Type B pancreatic cell (in vitro differentiated cells): Measurements from ENCODE around the gene FCHSD2. TPM values are rescaled to one million over a fixed set of nuclear protein-coding genes. Genes with fewer than 3 reads are reported as not detected.

Experiments used
- DNase-seq: peaks from one replicate; pipeline ENCODE4 v3.0.0; 2021; ENCODE audit warnings: mixed read lengths; ENCODE audit not compliant: unreplicated experiment; ENCODE audit errors: extremely low spot score
- H3K27ac Mint-ChIP-seq: 2 replicates; pipeline ENCODE4 v1.8.0; 2021; ENCODE audit warnings: mild to moderate bottlenecking, mixed read lengths
- H3K27me3 Mint-ChIP-seq: 2 replicates; pipeline ENCODE4 v1.8.0; 2021; ENCODE audit warnings: mixed read lengths
- H3K36me3 Mint-ChIP-seq: 2 replicates; pipeline ENCODE4 v1.8.0; 2021; ENCODE audit warnings: mixed read lengths
- H3K4me1 Mint-ChIP-seq: one replicate; pipeline ENCODE4 v1.8.0; 2021; ENCODE audit warnings: mixed read lengths; ENCODE audit not compliant: unreplicated experiment
- H3K4me3 Mint-ChIP-seq: 2 replicates; pipeline ENCODE4 v1.8.0; 2021; ENCODE audit warnings: mild to moderate bottlenecking, mixed read lengths
- H3K9me3 Mint-ChIP-seq: 2 replicates; pipeline ENCODE4 v1.8.0; 2021; ENCODE audit warnings: mixed read lengths
- CTCF ChIP-seq: fragments of 200-600 bp; sonication (generic); conservative IDR thresholded peaks from 2 replicates; pipeline ENCODE4 v1.5.0; 2021; ENCODE audit warnings: antibody characterized with exemption, mild to moderate bottlenecking
- total RNA-seq: library from RNA; stranded (reverse); gene quantifications from 2 replicates; pipeline ENCODE4 v1.2.1, GENCODE V29; 2021; ENCODE audit warnings: low replicate concordance

The FCHSD2 gene
- total RNA-seq, 1 donor from 2014 or later = 30.8 TPM

DNA sequence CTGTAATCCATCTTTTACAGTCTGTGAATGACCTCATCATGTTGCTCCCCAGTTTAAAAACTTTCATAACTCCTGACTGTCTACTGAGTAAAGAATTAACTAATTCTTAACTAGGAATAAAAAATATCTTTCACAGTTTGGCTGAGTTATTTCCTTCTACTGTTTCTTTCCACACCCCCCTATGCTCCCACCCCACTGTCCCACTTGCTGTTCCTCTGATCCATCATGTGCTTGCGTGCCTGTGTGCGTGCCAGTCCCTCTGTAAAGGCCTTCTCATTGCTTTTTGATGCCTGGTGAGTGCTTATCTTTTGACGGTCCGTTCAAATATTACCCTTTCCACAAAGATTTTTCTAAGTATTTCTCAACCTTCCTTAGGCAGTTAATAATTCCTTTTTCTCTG lies 272.3 kb downstream of the FCHSD2 start:
- H3K27ac Mint-ChIP-seq = no peak overlapping the region
- no peaks in the 10 kb centered on the region for H3K27me3 Mint-ChIP-seq
- no peaks in the 10 kb centered on the region for H3K9me3 Mint-ChIP-seq
- peaks cover 25% of the 10 kb centered on the region for H3K36me3 Mint-ChIP-seq
- H3K4me1 Mint-ChIP-seq = peaks cover 9% of the 10 kb centered on the region
- H3K4me3 Mint-ChIP-seq = no peak overlapping the region
- DNase-seq = no peak
- TF ChIP-seq CTCF = no peak

DNA sequence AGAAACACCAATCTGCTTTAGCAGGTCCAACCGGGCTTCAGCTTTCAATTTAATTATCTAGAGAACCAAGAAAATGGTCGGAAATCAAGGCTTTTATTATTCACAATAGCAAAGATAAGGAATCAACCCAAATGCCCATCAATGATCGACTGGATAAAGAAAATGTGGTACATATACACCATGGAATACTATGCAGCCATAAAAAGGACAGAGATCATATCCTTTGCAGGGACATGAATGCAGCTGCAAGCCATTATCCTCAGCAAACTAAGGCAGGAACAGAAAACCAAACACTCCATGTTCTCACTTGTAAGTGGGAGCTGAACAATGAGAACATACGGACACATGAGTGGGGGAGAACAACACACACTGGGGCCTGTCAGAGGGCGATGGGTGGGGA lies 274.1 kb downstream of the FCHSD2 start:
- no peaks in the 10 kb centered on the region for H3K27me3 Mint-ChIP-seq
- no peaks in the 10 kb centered on the region for H3K9me3 Mint-ChIP-seq
- no peak for TF ChIP-seq CTCF
- H3K4me3 Mint-ChIP-seq = no peak overlapping the region
- H3K36me3 Mint-ChIP-seq = peaks cover 25% of the 10 kb centered on the region
- DNase-seq = no peak
- no peak overlapping the region for H3K27ac Mint-ChIP-seq
- peaks cover 11% of the 10 kb centered on the region for H3K4me1 Mint-ChIP-seq

GRCh38 chr11:72864702-72865655 lies 277.1 kb downstream of the FCHSD2 start:
- no peak overlapping the region for H3K27ac Mint-ChIP-seq
- no peak overlapping the region for H3K4me3 Mint-ChIP-seq
- peaks cover 21% of the 10 kb centered on the region for H3K36me3 Mint-ChIP-seq
- TF ChIP-seq CTCF = no peak
- no peaks in the 10 kb centered on the region for H3K27me3 Mint-ChIP-seq
- DNase-seq = no peak
- peaks cover 11% of the 10 kb centered on the region for H3K4me1 Mint-ChIP-seq
- H3K9me3 Mint-ChIP-seq = no peaks in the 10 kb centered on the region

DNA sequence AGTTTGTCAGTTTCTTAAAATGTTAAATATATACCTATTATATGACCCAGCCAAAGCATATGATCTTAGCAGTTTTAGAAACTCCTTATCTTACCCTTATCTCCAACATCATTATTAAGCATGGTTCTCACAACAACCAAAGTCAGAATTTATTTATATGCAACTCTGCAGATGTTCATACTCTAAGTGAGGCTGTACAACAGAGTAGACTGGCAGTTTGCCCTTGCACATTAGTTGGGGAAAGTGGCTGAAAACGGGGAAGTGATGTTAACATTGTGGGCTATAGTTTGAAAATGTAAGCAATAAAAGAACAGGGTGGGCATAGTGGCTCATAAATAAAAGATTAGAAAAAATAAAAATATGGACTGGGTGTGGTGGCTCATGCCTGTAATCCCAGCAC lies 278.2 kb downstream of the FCHSD2 start:
- Mint-ChIP-seq H3K4me1 (peaks cover 11% of the 10 kb centered on the region), H3K36me3 (peaks cover 17% of the 10 kb centered on the region), H3K4me3 (no peak overlapping the region), H3K27ac (no peak overlapping the region), H3K27me3 (no peaks in the 10 kb centered on the region), H3K9me3 (no peaks in the 10 kb centered on the region)
- no peak for TF ChIP-seq CTCF
- DNase-seq = no peak

DNA sequence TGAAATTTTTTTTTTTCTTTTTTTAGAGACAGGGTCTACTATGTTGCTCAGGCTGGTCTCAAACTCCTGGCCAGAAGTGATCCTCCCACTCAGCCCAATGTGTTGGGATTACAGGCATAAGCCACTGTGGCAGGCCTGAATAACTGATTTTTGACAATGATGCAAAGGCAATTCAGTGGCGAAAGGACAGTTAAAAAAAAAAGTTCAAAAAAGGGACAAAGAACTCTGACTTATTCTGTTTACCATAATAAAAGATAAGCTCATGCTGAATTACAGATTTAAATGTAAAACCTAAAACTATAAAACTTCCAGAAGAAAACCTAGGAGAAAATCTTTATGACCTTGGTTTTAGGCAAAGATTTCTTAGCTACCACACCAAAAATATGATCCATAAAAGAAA lies 279.0 kb downstream of the FCHSD2 start:
- Mint-ChIP-seq H3K36me3 (peaks cover 18% of the 10 kb centered on the region), H3K27me3 (no peaks in the 10 kb centered on the region), H3K4me3 (no peak overlapping the region), H3K4me1 (peaks cover 11% of the 10 kb centered on the region), H3K27ac (no peak overlapping the region), H3K9me3 (no peaks in the 10 kb centered on the region)
- DNase-seq = no peak
- no peak for TF ChIP-seq CTCF
